ENCODE measurements around the gene CFAP46. TPM values are rescaled to one million over a fixed set of nuclear protein-coding genes. Genes with fewer than 3 reads are reported as not detected.

Gene CFAP46
- total and polyA plus RNA-seq, 2 of the 8 experiments (the other 6 are each of a cell fraction or from before 2014, with no cell fraction given), result 2.6 to 4.8 TPM

GRCh38 chr10:132972986-132973902, 30.9 kb upstream of the CFAP46 start (continued):
- TF ChIP-seq MAX (IDR thresholded peaks at IDR 0.05), result no peak
- TF ChIP-seq CBX8 (IDR thresholded peaks at IDR 0.05; ENCODE audit: borderline replicate concordance, low read depth, low read length), result no peak
- no peak for TF ChIP-seq TAF7 (optimal IDR thresholded peaks at IDR 0.05; ENCODE audit: borderline replicate concordance, low read depth, low read length)
- TF ChIP-seq BACH1 (IDR thresholded peaks at IDR 0.05; ENCODE audit: low read length), result no peak
- TF ChIP-seq TAF1 (IDR thresholded peaks at IDR 0.05; ENCODE audit: low read depth, low read length), result no peak
- TF ChIP-seq, protein P1, sequence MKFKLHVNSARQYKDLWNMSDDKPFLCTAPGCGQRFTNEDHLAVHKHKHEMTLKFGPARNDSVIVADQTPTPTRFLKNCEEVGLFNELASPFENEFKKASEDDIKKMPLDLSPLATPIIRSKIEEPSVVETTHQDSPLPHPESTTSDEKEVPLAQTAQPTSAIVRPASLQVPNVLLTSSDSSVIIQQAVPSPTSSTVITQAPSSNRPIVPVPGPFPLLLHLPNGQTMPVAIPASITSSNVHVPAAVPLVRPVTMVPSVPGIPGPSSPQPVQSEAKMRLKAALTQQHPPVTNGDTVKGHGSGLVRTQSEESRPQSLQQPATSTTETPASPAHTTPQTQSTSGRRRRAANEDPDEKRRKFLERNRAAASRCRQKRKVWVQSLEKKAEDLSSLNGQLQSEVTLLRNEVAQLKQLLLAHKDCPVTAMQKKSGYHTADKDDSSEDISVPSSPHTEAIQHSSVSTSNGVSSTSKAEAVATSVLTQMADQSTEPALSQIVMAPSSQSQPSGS (IDR thresholded peaks at IDR 0.05; ENCODE audit: low read length), result no peak
- no peak for TF ChIP-seq CHD1 (IDR thresholded peaks at IDR 0.05; ENCODE audit: low read depth, low read length)
- TF ChIP-seq TCF12 (IDR thresholded peaks at IDR 0.05; ENCODE audit: low read depth, low read length), result no peak
- TF ChIP-seq YY1 (IDR thresholded peaks at IDR 0.05; ENCODE audit: low read depth, low read length), result no peak
- no peak for TF ChIP-seq TEAD4 (IDR thresholded peaks at IDR 0.05; ENCODE audit: low read depth, low read length)
